ENCODE results near the gene TBCD.

GRCh38 chr17:82976982-82977488 is 225.2 kb downstream of the TBCD start:
- TF ChIP-seq, protein P1, sequence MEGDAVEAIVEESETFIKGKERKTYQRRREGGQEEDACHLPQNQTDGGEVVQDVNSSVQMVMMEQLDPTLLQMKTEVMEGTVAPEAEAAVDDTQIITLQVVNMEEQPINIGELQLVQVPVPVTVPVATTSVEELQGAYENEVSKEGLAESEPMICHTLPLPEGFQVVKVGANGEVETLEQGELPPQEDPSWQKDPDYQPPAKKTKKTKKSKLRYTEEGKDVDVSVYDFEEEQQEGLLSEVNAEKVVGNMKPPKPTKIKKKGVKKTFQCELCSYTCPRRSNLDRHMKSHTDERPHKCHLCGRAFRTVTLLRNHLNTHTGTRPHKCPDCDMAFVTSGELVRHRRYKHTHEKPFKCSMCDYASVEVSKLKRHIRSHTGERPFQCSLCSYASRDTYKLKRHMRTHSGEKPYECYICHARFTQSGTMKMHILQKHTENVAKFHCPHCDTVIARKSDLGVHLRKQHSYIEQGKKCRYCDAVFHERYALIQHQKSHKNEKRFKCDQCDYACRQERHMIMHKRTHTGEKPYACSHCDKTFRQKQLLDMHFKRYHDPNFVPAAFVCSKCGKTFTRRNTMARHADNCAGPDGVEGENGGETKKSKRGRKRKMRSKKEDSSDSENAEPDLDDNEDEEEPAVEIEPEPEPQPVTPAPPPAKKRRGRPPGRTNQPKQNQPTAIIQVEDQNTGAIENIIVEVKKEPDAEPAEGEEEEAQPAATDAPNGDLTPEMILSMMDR (IDR thresholded peaks at IDR 0.05; ENCODE audit: insufficient read depth, low read length, poor library complexity, severe bottlenecking), result no peak
- TF ChIP-seq EZH2phosphoT487 (conservative IDR thresholded peaks at IDR 0.05; ENCODE audit: low read length), result no peak
